DOHH2 (cell line): Measurements from ENCODE around the gene CYP4A22.
"Not testable (repeated sequence)": the region's sequence is repeated elsewhere in the genome, so short reads cannot be mapped to it uniquely, and the experiment has no call there.

Experiments
- CTCF ChIP-seq: fragments of 200-600 bp; sonication (generic); IDR thresholded peaks from one replicate; pipeline ENCODE4 v1.5.1; 2014; ENCODE audit warnings: antibody characterized with exemption, mild to moderate bottlenecking, low read depth, low read length; ENCODE audit not compliant: poor library complexity, severe bottlenecking
- EZH2phosphoT487 ChIP-seq: fragments of 200-600 bp; sonication (generic); IDR thresholded peaks from 2 replicates; pipeline ENCODE4 v1.6.1; 2017; ENCODE audit warnings: borderline replicate concordance, mild to moderate bottlenecking, antibody characterized with exemption, low read length, moderate library complexity, mixed read lengths

GRCh38 chr1:47156457-47156856 is 19.2 kb downstream of the CYP4A22 start:
- TF ChIP-seq CTCF, EZH2phosphoT487: not testable (repeated sequence)
